ENCODE results near the gene ERMN. TPM values are rescaled to one million over a fixed set of nuclear protein-coding genes. Genes with fewer than 3 reads are reported as not detected.

ERMN gene
- total RNA-seq, 4 donors from 2014 or later = under 0.01 to 0.17 TPM; not detected in 2

DNA sequence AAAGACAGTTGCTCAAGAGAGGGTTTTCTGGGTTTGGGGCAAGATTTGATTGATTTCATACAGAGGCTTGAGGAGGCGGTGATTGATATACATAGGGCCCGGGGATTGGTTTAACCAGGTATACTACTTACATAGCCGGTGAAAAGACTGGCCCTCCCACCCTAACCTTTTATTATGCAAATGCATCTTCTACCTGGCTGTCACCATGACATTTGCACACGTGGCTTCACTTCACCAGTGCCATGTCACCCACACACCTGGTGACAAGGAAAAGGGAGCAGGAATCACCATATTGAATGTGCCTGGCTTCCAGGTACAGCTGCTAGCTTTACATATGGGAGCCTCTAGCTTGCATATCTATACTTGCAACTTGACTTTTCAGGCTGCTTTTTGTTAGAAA, 9.7 kb downstream of the ERMN start:
- WGBS = 74% methylated on average over 4 of the region's 4 CpGs

DNA sequence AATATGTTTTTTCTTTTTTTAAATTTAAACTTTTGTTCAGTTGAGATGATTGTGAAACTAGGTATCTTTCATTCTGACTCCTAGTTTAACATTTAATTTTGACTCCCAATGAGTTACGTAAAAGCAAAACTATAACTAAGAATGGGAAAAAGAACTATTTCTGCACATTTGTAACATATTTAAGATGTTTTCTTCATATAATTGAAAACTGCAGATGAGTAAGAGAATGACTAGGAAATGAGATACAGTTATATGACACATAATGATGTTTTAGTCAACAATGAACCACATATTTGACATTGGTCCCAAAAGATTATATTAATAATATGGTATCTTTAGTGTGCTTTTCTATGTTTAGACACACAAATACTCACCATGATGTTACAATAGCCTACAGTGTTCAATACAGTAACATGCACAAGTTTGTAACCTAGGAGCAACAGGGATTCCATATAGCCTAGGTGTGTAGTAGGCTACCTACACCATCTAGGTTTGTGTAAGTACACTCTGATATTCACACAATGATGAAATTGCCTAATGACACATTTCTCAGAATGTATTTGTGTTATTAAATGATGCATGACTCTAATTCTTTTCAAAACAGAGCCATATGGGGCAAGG, 12.6 kb downstream of the ERMN start:
- H3K4me3 ChIP-seq = no peak overlapping the region
- no peaks in the 10 kb centered on the region for H3K36me3 ChIP-seq
- no peaks in the 10 kb centered on the region for H3K27me3 ChIP-seq
- 92% methylated on average over 1 of the region's 1 CpG for WGBS
- H3K9me3 ChIP-seq = no peaks in the 10 kb centered on the region
- no peak for TF ChIP-seq POLR2A (IDR thresholded peaks at IDR 0.05; ENCODE audit: low read depth)
- no peak for TF ChIP-seq POLR2AphosphoS5 (IDR thresholded peaks at IDR 0.05)
- TF ChIP-seq, protein P1, sequence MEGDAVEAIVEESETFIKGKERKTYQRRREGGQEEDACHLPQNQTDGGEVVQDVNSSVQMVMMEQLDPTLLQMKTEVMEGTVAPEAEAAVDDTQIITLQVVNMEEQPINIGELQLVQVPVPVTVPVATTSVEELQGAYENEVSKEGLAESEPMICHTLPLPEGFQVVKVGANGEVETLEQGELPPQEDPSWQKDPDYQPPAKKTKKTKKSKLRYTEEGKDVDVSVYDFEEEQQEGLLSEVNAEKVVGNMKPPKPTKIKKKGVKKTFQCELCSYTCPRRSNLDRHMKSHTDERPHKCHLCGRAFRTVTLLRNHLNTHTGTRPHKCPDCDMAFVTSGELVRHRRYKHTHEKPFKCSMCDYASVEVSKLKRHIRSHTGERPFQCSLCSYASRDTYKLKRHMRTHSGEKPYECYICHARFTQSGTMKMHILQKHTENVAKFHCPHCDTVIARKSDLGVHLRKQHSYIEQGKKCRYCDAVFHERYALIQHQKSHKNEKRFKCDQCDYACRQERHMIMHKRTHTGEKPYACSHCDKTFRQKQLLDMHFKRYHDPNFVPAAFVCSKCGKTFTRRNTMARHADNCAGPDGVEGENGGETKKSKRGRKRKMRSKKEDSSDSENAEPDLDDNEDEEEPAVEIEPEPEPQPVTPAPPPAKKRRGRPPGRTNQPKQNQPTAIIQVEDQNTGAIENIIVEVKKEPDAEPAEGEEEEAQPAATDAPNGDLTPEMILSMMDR (IDR thresholded peaks at IDR 0.05) = no peak
- no peak for TF ChIP-seq EP300 (IDR thresholded peaks at IDR 0.05)
- H3K27ac ChIP-seq (replicated peaks in 1 of 4) = no peak overlapping the region
- intact Hi-C loops (cut with DNase I) = no loop called here
- H3K4me1 ChIP-seq = no peaks in the 10 kb centered on the region
- DNase-seq (ENCODE audit: extremely low spot score) = no peak

More for the DNA sequence above, 9.7 kb downstream of the ERMN start:
- no peak overlapping the region for H3K4me3 ChIP-seq
- intact Hi-C loops (cut with DNase I) = no loop called here
- H3K27ac ChIP-seq (replicated peaks in 1 of 4) = no peak overlapping the region
- TF ChIP-seq, protein P1 (IDR thresholded peaks at IDR 0.05) = no peak
- TF ChIP-seq POLR2AphosphoS5 (IDR thresholded peaks at IDR 0.05) (no peak), EP300 (IDR thresholded peaks at IDR 0.05) (no peak), POLR2A (IDR thresholded peaks at IDR 0.05; ENCODE audit: low read depth) (no peak)
- DNase-seq (ENCODE audit: extremely low spot score) = no peak
- H3K4me1 ChIP-seq = no peaks in the 10 kb centered on the region
- no peaks in the 10 kb centered on the region for H3K27me3 ChIP-seq
- H3K36me3 ChIP-seq = no peaks in the 10 kb centered on the region
- no peaks in the 10 kb centered on the region for H3K9me3 ChIP-seq

DNA sequence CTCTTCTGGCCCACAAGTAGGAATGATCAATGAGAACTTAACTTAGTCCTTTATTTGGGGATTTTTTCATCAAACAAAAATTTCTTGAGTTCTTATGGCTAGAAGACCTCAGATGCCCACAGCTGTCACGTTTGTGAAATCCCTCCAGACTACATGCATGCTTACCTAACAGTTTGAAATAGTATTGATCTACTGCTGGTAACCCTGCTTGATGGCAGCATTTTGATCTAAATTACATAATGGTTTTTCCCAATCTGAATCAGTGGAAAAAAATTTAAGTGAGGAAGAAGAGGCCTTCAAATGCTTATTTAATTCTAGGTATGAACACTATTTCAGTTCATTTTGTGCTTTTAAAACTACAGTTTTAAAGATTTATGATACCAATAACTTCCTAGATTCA, 13.9 kb downstream of the ERMN start:
- TF ChIP-seq EP300 (IDR thresholded peaks at IDR 0.05) (no peak), POLR2AphosphoS5 (IDR thresholded peaks at IDR 0.05) (no peak), POLR2A (IDR thresholded peaks at IDR 0.05; ENCODE audit: low read depth) (no peak)
- TF ChIP-seq, protein P1 (IDR thresholded peaks at IDR 0.05) = no peak
- no peaks in the 10 kb centered on the region for H3K27me3 ChIP-seq
- 89% methylated on average over 1 of the region's 1 CpG for WGBS
- no peaks in the 10 kb centered on the region for H3K4me1 ChIP-seq
- H3K9me3 ChIP-seq = no peaks in the 10 kb centered on the region
- no peak for DNase-seq (ENCODE audit: extremely low spot score)
- intact Hi-C loops (cut with DNase I) = no loop called here
- no peak overlapping the region for H3K4me3 ChIP-seq
- H3K27ac ChIP-seq (replicated peaks in 1 of 4) = no peak overlapping the region
- H3K36me3 ChIP-seq = no peaks in the 10 kb centered on the region

DNA sequence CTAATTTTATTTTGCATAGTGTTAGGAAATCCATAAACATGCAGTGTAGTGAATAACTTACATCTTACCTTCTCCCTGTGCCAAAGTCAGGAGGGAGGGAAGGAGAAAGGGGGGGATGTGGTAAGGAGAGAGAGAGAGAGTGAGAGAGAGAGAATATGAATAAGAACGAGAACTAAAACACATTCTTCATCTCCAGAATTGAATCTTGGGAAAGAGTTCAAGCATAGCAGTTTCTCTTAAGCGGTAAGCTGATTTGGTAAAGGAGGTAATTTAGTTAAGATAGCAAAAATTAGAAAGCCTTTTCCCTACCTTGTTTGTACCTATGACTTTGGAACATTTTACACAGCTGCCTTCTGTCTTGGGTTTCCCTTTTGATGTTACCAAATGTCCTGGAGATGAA, 15.7 kb downstream of the ERMN start:
- no peak for DNase-seq (ENCODE audit: extremely low spot score)
- intact Hi-C loops (cut with DNase I) = no loop called here

More for the DNA sequence above, 15.7 kb downstream of the ERMN start:
- no peak overlapping the region for H3K4me3 ChIP-seq
- H3K27ac ChIP-seq (replicated peaks in 1 of 4) = no peak overlapping the region
- no peaks in the 10 kb centered on the region for H3K36me3 ChIP-seq
- 79% methylated on average over 2 of the region's 2 CpGs for WGBS
- no peaks in the 10 kb centered on the region for H3K27me3 ChIP-seq
- no peak for TF ChIP-seq POLR2A (IDR thresholded peaks at IDR 0.05; ENCODE audit: low read depth)
- TF ChIP-seq EP300 (IDR thresholded peaks at IDR 0.05) = no peak
- TF ChIP-seq, protein P1 (IDR thresholded peaks at IDR 0.05) = no peak
- no peak for TF ChIP-seq POLR2AphosphoS5 (IDR thresholded peaks at IDR 0.05)
- no peaks in the 10 kb centered on the region for H3K4me1 ChIP-seq
- H3K9me3 ChIP-seq = no peaks in the 10 kb centered on the region

Measured in esophagus muscularis mucosa (tissue), 4 donors.